Raji (cell line): Measurements from ENCODE around the gene CHRNG.

Experiments used
- POLR2A ChIP-seq: IDR thresholded peaks from 2 replicates; pipeline ENCODE4 v1.6.1; 2011; ENCODE audit warnings: low read depth, low read length, control low read depth; ENCODE audit not compliant: insufficient read depth

CHRNG gene

DNA sequence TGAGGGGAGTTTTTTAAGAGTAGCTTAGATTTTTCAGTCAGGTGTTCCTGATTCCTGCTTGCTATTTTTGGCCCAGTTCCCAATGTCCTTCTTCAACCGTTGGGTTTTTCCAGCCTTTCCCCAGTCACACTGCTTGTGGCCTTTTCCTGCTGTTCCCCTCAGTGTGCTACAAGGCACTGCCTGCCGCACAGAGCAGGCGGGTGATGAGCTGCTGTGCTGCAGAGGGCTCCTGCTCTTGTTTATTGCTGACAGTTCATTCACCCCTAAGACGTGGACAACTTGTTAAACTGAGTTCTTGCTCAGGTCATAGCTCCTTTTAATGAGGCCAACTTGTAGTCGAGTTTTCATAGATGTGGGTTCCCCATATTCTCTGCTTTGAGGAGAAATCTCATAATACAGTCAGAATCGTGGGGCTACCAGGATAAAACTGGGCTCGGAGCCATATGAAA is 31.6 kb downstream of the CHRNG start:
- no peak for TF ChIP-seq POLR2A

DNA sequence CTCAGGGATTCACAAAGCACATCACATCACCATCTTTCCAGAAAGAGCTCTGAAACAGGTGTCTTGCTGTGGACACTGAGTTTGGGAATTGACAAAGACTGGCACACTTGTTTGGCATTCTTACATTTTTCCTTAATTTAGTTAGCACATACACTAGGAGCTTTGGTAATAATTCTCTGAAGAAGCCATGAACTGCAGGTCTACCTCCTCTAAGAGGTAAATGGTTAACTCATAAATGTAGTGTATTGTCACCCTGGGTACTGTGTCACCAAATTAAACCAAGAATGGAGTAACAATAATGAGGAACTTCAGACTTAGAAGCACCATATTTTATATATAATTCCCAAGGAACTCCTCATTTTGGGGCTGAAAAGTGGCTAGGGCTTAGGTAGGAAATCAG is 33.5 kb downstream of the CHRNG start:
- no peak for TF ChIP-seq POLR2A

DNA sequence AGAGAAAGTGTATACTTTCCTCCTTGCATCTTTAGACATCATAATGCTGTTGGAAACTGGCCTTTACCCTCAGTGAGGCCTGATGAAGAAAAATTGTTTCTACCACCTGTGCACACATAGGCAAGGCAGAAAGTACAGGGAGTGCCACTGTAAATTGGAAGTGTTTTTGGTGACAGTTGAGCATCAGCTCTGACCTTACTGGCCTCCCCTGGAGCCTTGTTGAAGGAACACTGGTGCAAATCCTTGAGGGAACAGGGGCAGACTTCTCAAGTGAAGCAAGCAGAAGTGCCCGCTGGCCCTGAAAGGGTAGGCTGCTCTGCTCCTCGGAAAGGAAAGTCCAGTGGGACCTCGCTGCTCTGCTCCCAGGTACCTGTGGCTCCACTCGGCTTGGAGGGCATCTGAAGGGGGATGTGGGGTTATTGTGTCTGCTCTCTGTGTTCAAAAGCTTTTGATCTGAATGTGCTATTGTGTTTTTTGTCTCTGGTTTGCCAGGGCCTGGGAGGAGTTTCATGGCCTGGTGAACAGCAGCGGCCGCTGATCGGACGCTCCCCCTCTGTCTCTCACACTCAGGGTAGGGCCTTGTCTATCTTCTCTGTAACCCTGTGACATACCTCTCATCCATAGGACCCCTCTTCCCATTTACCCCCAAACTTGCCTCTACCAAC is 34.4 kb downstream of the CHRNG start:
- no peak for TF ChIP-seq POLR2A

DNA sequence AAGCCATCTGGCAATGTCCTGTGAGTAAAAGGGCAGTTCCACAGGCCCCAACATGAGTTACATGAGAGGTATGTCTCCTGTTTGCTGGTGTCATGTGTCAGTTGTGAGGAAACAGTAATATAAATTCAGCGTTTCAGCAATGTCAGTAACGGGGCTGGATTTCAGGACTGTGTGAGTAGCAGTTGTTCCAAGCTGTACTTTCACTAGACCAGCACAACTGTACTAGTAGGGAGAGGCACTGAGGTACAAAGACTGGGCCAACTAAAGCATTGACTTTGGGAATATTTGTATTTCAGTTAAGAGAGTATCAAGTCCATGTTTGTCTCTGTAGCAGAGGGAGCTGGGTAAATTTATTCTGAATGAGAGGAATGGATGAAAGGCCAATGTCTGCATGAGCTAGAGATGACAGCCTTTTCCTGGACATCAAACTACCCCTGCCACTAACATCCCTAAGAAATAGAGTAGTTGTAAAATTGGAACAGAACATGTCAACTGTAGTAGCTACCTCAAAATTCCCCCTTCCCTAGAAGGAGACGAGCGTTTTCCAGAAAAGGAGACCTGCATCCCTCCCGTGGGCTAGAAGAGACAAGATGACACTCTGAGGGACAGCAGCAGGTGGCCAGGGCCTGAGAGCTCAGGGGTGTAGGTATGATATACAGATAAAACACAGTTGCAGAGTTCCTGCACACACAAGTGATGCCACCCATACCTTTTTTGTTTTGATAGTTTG is 35.3 kb downstream of the CHRNG start:
- no peak for TF ChIP-seq POLR2A

DNA sequence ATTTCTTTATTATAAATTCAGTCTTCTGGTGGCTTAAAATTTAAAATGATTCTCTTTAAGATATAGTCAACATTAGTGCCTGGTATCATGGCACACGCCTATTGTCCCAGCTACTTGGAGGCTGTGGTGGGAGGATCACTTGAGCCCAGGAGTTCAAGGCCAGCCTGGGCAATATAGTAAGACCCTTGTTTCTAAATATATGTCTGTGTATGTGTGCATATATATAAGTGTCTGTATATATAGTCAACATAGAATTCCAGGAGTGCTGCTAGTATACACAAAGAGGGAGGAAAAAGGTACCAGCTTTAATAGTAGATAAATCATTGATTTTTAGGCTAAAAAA is 35.9 kb downstream of the CHRNG start:
- TF ChIP-seq POLR2A: no peak

DNA sequence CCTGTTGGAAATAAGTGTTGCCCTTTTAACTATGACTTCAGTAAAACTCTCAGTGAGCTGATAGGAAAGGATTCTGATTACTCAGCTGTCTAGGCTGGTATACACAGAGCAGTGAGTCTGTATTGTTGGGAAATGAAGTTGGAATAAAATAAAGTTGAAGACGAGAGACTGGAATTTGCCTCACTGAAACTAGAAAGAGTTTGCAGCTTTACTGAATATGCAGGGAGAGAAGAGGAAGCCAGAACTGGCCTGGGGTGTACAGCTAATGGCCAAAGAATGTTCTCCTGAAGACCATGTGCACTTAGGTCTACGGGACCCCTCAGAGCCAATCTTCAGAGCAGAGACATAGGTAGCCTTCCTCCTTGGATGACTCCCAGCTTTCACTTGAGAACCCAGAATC is 37.5 kb downstream of the CHRNG start:
- TF ChIP-seq POLR2A: no peak

DNA sequence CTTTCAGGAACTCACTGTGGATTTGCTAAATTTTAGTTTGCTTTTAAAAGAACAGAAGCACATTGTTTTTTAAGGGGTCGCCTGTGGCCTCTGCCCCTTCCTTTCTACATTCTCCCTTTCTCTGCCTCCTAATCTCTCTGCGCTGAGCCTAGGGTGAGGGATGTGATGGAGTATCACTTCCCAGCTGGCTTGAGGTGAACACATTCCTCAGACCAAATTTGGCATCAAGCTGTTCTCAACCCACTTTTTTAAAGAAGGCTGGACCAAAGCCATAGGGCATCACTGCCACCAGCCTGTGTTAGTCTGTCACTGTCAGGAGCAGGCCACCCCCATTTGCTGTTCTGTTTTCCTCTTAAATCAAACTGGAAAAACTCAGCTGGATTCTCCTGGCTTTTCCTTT is 38.3 kb downstream of the CHRNG start:
- TF ChIP-seq POLR2A: no peak

DNA sequence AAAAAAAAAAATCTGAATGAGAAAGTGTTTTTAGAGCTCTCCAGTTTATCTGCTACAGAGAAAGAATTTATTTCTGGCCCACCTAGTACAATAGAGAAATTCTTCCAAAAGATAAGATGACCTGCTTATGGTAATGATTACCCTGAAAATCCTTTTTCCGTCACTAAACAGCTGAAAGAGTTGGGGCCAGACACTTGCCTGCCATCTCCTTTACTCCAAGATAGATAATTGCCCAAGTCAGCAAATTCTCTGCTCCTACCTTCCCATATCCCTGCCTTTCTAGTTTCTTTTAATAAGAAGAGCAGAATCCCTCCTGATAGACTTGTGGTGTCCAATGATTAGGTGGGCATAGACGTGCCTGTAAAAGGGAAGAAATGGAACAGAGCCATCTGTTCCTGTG is 39.1 kb downstream of the CHRNG start:
- TF ChIP-seq POLR2A: no peak

DNA sequence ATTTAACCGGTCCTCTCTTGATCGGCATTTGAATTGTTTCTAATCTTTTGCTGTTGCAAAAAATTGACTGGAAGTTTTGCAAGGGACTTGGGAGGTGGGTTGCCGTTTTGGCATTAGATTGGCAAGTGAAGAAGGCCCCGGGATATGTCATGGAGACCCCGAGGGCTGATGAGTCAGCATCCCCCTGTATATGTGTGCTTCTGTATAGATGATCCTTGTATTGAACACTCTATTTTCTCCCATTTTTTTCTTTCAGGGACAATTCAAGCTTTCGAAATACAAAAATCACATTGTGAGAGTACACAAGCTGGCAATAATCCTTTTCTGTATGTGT is 41.1 kb downstream of the CHRNG start:
- no peak for TF ChIP-seq POLR2A

DNA sequence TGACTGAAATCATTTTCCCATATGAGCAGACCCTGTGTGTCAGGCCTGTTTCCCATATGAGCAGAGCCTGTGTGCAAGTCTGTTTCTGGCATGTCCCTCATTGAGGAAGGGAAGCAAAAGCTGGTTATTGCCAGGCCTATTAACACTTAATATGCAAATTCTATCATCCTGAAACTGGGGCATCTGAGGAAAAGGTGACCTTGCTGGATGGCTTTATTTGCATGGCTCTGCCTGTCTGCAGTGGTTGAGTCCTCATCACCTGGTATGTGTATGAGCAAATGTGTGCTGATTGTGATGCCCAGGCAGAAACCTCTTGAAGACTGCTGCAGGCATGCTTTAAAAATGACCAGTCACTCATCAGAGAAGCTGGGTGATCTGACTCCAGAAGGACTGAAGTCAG is 42.2 kb downstream of the CHRNG start:
- no peak for TF ChIP-seq POLR2A

DNA sequence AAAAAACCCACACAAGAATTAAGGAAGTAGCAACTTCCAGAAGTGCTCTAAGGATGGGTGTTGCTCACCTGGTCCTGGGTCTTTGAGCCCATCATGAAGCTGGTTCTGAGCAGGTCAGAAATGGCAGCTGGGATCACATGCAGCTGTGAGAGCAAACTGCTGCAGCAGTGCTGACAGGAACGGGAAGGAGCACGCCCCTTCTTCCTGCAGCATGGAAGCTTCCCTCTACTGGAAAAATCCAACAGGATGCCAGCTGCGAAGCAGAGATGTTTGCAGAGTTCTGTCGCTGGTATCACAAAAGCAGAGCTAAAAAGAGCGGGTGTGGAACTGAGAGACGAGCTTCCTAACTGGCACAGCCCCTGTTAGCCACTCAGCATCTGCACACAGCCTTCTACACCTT is 44.7 kb downstream of the CHRNG start:
- no peak for TF ChIP-seq POLR2A

DNA sequence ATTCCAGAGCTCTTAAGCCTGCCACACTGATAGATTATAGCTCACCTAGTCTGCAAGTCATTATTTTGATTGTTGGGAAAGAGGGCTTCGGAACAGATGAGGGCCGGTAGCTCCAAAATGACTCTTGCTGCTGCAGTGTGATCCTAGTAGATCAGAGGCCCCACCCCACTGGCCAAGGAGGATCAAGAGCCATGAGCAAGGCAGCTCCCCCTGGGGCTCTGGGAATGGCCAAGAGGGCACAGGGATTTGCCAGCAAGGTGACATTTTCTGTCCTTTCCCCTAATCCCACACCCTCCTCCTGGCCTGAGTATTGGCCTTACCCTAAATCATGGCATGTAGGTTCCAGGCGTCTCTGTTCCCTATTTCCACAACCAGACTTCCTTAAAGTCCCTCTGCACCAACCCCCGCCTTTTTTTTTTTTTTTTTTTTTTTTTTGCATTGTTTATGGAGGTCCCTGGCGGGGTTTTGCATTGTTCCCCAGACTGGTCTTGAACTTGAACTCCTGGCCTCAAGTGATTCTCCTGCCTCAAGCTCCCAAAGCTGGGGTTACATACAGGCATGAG is 47.5 kb downstream of the CHRNG start:
- TF ChIP-seq POLR2A: no peak

DNA sequence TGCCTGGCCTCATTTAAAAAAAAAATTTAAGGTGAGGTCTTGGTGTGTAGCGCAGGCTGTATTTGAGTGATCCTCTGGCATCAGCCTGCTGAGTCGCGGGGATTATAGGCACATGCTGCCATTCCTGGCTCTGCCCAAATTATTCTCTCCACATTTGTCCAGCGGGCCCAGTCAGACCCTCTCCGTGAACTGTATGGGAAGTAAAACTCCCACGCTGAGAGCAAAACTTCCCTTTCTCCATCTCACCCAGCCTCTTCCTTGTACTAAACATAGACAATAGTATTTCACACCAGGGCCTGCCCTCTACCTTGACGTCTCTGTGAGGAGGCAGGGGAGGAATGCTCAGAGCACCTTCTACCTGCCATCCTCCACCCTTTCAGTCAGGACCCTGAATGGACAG is 48.0 kb downstream of the CHRNG start:
- no peak for TF ChIP-seq POLR2A

DNA sequence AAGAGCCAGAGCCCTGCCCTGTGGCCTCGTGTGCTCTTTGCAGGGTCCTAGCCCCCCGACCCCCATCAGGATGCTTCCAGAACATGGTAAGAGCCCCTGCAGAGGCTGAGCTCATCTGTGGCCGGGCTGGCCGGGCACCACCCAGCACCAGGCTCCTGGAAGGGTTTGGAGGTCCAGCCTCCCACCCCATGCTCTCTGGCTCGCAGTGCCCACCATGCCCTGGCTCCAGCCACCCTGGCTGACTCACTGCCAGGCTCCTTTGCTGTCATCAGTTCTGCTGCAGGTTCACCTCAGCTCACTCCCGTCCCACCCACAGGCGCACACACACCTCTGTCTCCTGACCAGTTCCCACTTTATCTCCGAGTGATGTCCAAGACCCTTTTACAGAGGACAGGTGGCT is 48.5 kb downstream of the CHRNG start:
- TF ChIP-seq POLR2A: no peak

DNA sequence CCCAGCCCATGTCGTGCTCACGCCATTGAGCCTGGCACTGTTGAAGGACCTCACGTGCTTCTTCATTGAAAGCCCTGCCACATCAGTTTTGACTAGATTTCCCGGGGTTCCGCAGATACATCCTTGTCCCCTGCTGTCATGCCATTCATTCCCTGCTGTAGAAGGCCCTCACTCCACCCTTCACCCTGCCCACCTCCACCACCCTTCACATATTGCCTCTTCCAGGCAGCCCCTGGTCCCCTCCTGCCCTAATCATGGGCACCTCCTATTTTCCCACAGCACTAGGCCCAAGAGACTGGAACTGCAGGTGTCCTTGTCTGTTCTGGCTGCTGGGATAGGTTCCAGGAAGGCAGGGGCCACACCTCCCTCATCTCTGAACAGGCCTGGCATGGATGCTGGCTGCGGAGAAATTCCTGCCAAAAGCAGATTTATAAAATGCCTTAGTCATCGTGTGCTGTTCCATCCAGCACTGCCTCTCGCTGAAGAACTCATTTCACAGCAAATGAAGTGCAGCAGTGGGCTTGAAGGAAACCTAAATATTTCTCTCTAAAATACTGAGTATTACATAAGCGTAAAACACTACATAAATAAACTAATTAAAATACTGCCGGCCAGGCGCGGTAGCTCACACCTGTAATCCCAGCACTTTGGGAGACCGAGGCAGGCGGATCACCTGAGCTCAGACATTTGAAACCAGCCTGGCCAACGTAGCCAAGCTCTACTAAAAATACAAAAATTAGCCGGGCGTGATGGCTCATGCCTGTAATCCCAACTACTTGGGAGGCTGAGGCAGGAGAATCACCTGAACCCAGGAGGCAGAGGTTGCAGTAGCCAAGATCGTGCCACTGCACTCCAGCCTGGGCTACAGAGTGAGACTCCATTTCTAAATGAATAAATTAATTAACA is 49.4 kb downstream of the CHRNG start:
- no peak for TF ChIP-seq POLR2A
